MCF 10A (cell line): ENCODE results near the gene CACNA1D. TPM values are rescaled to one million over a fixed set of nuclear protein-coding genes. Genes with fewer than 3 reads are reported as not detected.

ENCODE experiments used
- BruUV-seq: library from RNA; stranded (reverse); fragments of 400-500 nt; replicated peaks from 2 replicates; lab custom pipeline; 2021; lab: Mats Ljungman, UMichigan
- CTCF ChIA-PET: fragments of 300-600 bp; sonication (Branson Sonifier 250); formaldehyde crosslinking; extraction: SDS; loops from one replicate; lab custom pipeline; 2021; ENCODE audit warnings: antibody characterized with exemption, inconsistent platforms; lab: Yijun Ruan, JAX
- POLR2A ChIA-PET: fragments of 300-600, 350-650 bp; sonication (Branson Sonifier 250); formaldehyde crosslinking; extraction: SDS; loops from one replicate; lab custom pipeline; 2020; ENCODE audit warnings: antibody characterized with exemption, inconsistent platforms; lab: Yijun Ruan, JAX
- DNase-seq: peaks from one replicate; pipeline ENCODE4 v3.0.0-alpha.2; 2018; ENCODE audit not compliant: unreplicated experiment
- H3K27ac Mint-ChIP-seq: one replicate; pipeline ENCODE4 v1.8.0; 2022; ENCODE audit warnings: mild to moderate bottlenecking, low read depth, mixed read lengths; ENCODE audit not compliant: unreplicated experiment
- H3K27me3 Mint-ChIP-seq: one replicate; pipeline ENCODE4 v1.8.0; 2022; ENCODE audit warnings: mixed read lengths; ENCODE audit not compliant: insufficient read depth, unreplicated experiment
- H3K36me3 Mint-ChIP-seq: one replicate; pipeline ENCODE4 v1.8.0; 2022; ENCODE audit warnings: mild to moderate bottlenecking, moderate library complexity, mixed read lengths; ENCODE audit not compliant: insufficient read depth, unreplicated experiment
- H3K4me1 Mint-ChIP-seq: one replicate; pipeline ENCODE4 v1.8.0; 2022; ENCODE audit warnings: mixed read lengths; ENCODE audit not compliant: insufficient read depth, unreplicated experiment
- H3K4me3 Mint-ChIP-seq: one replicate; pipeline ENCODE4 v1.8.0; 2022; ENCODE audit warnings: mild to moderate bottlenecking, moderate library complexity, mixed read lengths; ENCODE audit not compliant: unreplicated experiment
- H3K9me3 Mint-ChIP-seq: one replicate; pipeline ENCODE4 v1.8.0; 2022; ENCODE audit warnings: mixed read lengths; ENCODE audit not compliant: unreplicated experiment
- intact Hi-C: fragments of 100-400 bp; cut with micrococcal nuclease; formaldehyde crosslinking; loops from 2 replicates; pipeline ENCODE4 v1.14.1; 2022
- total RNA-seq: library from RNA; stranded (reverse); gene quantifications from 2 replicates; pipeline ENCODE4 v1.2.3, GENCODE V29; 2022
- TF ChIP-seq, protein P1 (sequence below): fragments of 200-600 bp; IDR thresholded peaks from one replicate; pipeline ENCODE4 v1.8.0; 2022; ENCODE audit warnings: antibody characterized with exemption, mild to moderate bottlenecking; ENCODE audit not compliant: unreplicated experiment

The CACNA1D gene
- total RNA-seq, 1 experiment from 2014 or later = 0.26 TPM

GRCh38 chr3:53774414-53774813, 280.0 kb downstream of the CACNA1D start:
- Mint-ChIP-seq H3K4me3 (no peak overlapping the region), H3K36me3 (no peaks in the 10 kb centered on the region), H3K27me3 (peaks cover 12% of the 10 kb centered on the region), H3K9me3 (no peaks in the 10 kb centered on the region), H3K4me1 (peaks cover 22% of the 10 kb centered on the region), H3K27ac (no peak overlapping the region)
- ChIA-PET CTCF (no interaction called here), POLR2A (interaction anchor here (1.0 kb wide), 1 partner anchor 16 kb away, joined by 5 read pairs; no protein-coding TSS in a partner anchor)
- TF ChIP-seq, protein P1, sequence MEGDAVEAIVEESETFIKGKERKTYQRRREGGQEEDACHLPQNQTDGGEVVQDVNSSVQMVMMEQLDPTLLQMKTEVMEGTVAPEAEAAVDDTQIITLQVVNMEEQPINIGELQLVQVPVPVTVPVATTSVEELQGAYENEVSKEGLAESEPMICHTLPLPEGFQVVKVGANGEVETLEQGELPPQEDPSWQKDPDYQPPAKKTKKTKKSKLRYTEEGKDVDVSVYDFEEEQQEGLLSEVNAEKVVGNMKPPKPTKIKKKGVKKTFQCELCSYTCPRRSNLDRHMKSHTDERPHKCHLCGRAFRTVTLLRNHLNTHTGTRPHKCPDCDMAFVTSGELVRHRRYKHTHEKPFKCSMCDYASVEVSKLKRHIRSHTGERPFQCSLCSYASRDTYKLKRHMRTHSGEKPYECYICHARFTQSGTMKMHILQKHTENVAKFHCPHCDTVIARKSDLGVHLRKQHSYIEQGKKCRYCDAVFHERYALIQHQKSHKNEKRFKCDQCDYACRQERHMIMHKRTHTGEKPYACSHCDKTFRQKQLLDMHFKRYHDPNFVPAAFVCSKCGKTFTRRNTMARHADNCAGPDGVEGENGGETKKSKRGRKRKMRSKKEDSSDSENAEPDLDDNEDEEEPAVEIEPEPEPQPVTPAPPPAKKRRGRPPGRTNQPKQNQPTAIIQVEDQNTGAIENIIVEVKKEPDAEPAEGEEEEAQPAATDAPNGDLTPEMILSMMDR = no peak
- intact Hi-C loops = no loop called here
- BruUV-seq = no TSS peak
- DNase-seq = no peak

- ChIA-PET POLR2A (no interaction called here), CTCF (no interaction called here)
- no peaks in the 10 kb centered on the region for H3K9me3 Mint-ChIP-seq
- no peak for DNase-seq
- no peak overlapping the region for H3K4me3 Mint-ChIP-seq
- intact Hi-C loops = no loop called here
- peaks cover 22% of the 10 kb centered on the region for H3K4me1 Mint-ChIP-seq
- H3K27ac Mint-ChIP-seq = no peak overlapping the region
- TF ChIP-seq, protein P1 = no peak
- H3K36me3 Mint-ChIP-seq = no peaks in the 10 kb centered on the region
- no TSS peak for BruUV-seq
- peaks cover 7% of the 10 kb centered on the region for H3K27me3 Mint-ChIP-seq
Measured at GRCh38 chr3:53775018-53775417, 280.6 kb downstream of the CACNA1D start.

- no peak overlapping the region for H3K27ac Mint-ChIP-seq
- H3K27me3 Mint-ChIP-seq = peaks cover 4% of the 10 kb centered on the region
- intact Hi-C loops = no loop called here
- CTCF ChIA-PET = interaction anchor here (0.9 kb wide), 1 partner anchor 71 kb away, joined by 3 read pairs; no protein-coding TSS in a partner anchor
- POLR2A ChIA-PET = interaction anchor here (1.0 kb wide), 1 partner anchor 115 kb away, joined by 3 read pairs; no protein-coding TSS in a partner anchor
- TF ChIP-seq, protein P1 = no peak
- no peak overlapping the region for H3K4me3 Mint-ChIP-seq
- no peaks in the 10 kb centered on the region for H3K36me3 Mint-ChIP-seq
- peak; percentile 51 for DNase-seq
- BruUV-seq = no TSS peak
- H3K4me1 Mint-ChIP-seq = peaks cover 22% of the 10 kb centered on the region
- no peaks in the 10 kb centered on the region for H3K9me3 Mint-ChIP-seq
Measured at GRCh38 chr3:53775834-53776251, 281.4 kb downstream of the CACNA1D start.

- H3K36me3 Mint-ChIP-seq = no peaks in the 10 kb centered on the region
- H3K27ac Mint-ChIP-seq = no peak overlapping the region
- BruUV-seq = no TSS peak
- peaks cover 22% of the 10 kb centered on the region for H3K4me1 Mint-ChIP-seq
- TF ChIP-seq, protein P1 = no peak
- intact Hi-C loops = no loop called here
- no peak overlapping the region for H3K4me3 Mint-ChIP-seq
- ChIA-PET POLR2A (interaction anchor here (1.0 kb wide), 1 partner anchor 114 kb away, joined by 3 read pairs; no protein-coding TSS in a partner anchor), CTCF (interaction anchor here (0.9 kb wide), 1 partner anchor 72 kb away, joined by 3 read pairs; no protein-coding TSS in a partner anchor)
- H3K9me3 Mint-ChIP-seq = no peaks in the 10 kb centered on the region
- no peak for DNase-seq
- peaks cover 11% of the 10 kb centered on the region for H3K27me3 Mint-ChIP-seq
Measured at GRCh38 chr3:53776494-53777101, 282.2 kb downstream of the CACNA1D start.
